PC-3 (cell line): Measurements from ENCODE around the gene MT1A. TPM values are rescaled to one million over a fixed set of nuclear protein-coding genes. Genes with fewer than 3 reads are reported as not detected.
A peak's percentile ranks its signal among the peaks of the same experiment; 100 is the strongest.

ENCODE experiments used
- ATAC-seq: fragments of 200-7000 bp; cut with Tn5 transposase; 2 replicates; pipeline ENCODE4 v1.9.1; 2020; ENCODE audit warnings: mild to moderate bottlenecking, moderate library complexity
- BruUV-seq: library from RNA; stranded (reverse); fragments of 400-500 nt; replicated peaks from 2 replicates; lab custom pipeline; 2021; lab: Mats Ljungman, UMichigan
- CTCF ChIA-PET: fragments of 300-600 bp; sonication (Branson Sonifier 250); formaldehyde crosslinking; loops from one replicate; lab custom pipeline; 2022; ENCODE audit warnings: antibody characterized with exemption; lab: Charles Lee
- POLR2A ChIA-PET: fragments of 300-600 bp; sonication (Branson Sonifier 250); formaldehyde crosslinking; loops from one replicate; lab custom pipeline; 2022; ENCODE audit warnings: antibody characterized with exemption; ENCODE audit not compliant: unreplicated experiment; lab: Charles Lee
- DNase-seq: peaks from one replicate; pipeline ENCODE4 v3.0.0-alpha.2; 2015
- H2AFZ ChIP-seq: fragments of 300-600 bp; sonication (generic); 2 replicates; pipeline ENCODE4 v1.6.0; 2016; ENCODE audit warnings: antibody characterized with exemption, low read length
- H3F3A ChIP-seq: fragments of 300-600 bp; sonication (generic); one replicate; pipeline ENCODE4 v1.6.0; 2017; ENCODE audit warnings: antibody characterized with exemption, low read length, control low read depth, mild to moderate bottlenecking; ENCODE audit not compliant: unreplicated experiment
- H3K27ac ChIP-seq: fragments of 300-600 bp; sonication (generic); 2 replicates; pipeline ENCODE4 v1.5.1; 2016; ENCODE audit warnings: mild to moderate bottlenecking, low read length
- H3K27me3 ChIP-seq: fragments of 300-600 bp; sonication (generic); 2 replicates; pipeline ENCODE4 v1.6.1; 2016; ENCODE audit warnings: low read length, mixed read lengths
- H3K36me3 ChIP-seq: fragments of 300-600 bp; sonication (generic); 2 replicates; pipeline ENCODE4 v1.6.1; 2016; ENCODE audit warnings: low read depth, mixed run types, low read length, mixed read lengths
- H3K4me1 ChIP-seq: fragments of 300-600 bp; sonication (generic); 2 replicates; pipeline ENCODE4 v1.5.1; 2016; ENCODE audit warnings: low read length; ENCODE audit not compliant: insufficient read depth
- H3K4me2 ChIP-seq: fragments of 300-600 bp; sonication (generic); 2 replicates; pipeline ENCODE4 v1.6.0; 2016; ENCODE audit warnings: low read length
- H3K4me3 ChIP-seq: fragments of 300-600 bp; sonication (generic); 2 replicates; pipeline ENCODE4 v1.5.1; 2016; ENCODE audit warnings: mild to moderate bottlenecking, low read length, mixed read lengths
- H3K79me2 ChIP-seq: fragments of 300-600 bp; sonication (generic); 2 replicates; pipeline ENCODE4 v1.6.1; 2017; ENCODE audit warnings: low read length, mixed read lengths
- H3K9ac ChIP-seq: fragments of 300-600 bp; sonication (generic); 2 replicates; pipeline ENCODE4 v1.6.0; 2016; ENCODE audit warnings: mild to moderate bottlenecking, low read length
- H3K9me2 ChIP-seq: fragments of 300-600 bp; sonication (generic); replicated peaks from 2 replicates; pipeline ENCODE4 v1.6.1; 2016; ENCODE audit warnings: mixed run types, low read length, mixed read lengths
- H3K9me3 ChIP-seq: fragments of 300-600 bp; sonication (generic); 2 replicates; pipeline ENCODE4 v1.6.1; 2016; ENCODE audit warnings: low read length, mixed read lengths
- H4K20me1 ChIP-seq: fragments of 300-600 bp; sonication (generic); 2 replicates; pipeline ENCODE4 v1.6.1; 2016; ENCODE audit warnings: low read length, mixed read lengths
- EZH2 ChIP-seq: fragments of 300-600 bp; sonication (generic); IDR thresholded peaks from one replicate; pipeline ENCODE4 v1.6.1; 2017; ENCODE audit warnings: antibody characterized with exemption, mild to moderate bottlenecking, low read length; ENCODE audit not compliant: unreplicated experiment
- EZH2phosphoT487 ChIP-seq: fragments of 300-600 bp; sonication (generic); IDR thresholded peaks from 2 replicates; pipeline ENCODE4 v1.6.1; 2018; ENCODE audit warnings: mild to moderate bottlenecking, antibody characterized with exemption, low read length, borderline replicate concordance
- intact Hi-C: fragments of 100-400 bp; cut with micrococcal nuclease; formaldehyde crosslinking; loops from 2 replicates; pipeline ENCODE4 v1.9.0; 2023
- total RNA-seq: library from RNA; depleted of rRNA; stranded (reverse); fragments of >200 nt; gene quantifications from 2 replicates; pipeline ENCODE4 v1.2.3, GENCODE V29; 2014
- TF ChIP-seq, protein P1 (sequence below): fragments of 300-600 bp; sonication (generic); conservative IDR thresholded peaks from 2 replicates; pipeline ENCODE4 v1.5.1; 2017; ENCODE audit warnings: antibody characterized with exemption, low read depth, mild to moderate bottlenecking, low read length

MT1A gene
- total RNA-seq, 1 experiment from 2014 or later, result not detected

DNA sequence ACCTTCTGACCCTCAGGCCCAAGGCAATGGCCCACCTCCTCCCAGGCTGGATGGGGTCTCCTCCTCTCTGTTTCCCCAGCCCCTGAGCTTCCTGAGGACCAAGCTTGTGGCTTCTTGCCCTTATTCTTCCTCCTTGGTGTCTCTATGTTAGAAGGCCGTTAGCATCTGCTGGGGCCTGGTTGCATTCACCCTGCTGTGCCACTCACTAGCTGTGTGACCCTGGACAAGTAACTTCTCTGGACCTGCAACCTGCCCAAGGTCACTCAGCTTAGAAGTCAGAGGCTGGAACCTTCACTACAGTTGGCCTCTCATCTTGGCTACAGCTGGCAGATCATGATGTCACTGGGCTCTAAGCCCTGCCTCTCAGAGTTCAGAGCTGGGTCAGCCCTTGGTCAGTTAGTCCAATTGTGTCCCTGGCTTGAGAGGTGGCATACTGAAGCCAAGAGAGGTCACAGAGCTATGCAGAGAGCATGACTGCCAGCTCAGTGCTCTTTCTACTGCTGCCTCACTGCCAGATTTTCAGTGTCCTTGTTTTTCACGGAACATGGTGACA lies 27.1 kb upstream of the MT1A start:
- no peak overlapping the region for H2AFZ ChIP-seq
- H3K9ac ChIP-seq, result no peak overlapping the region
- POLR2A ChIA-PET, result no interaction called here
- H3K79me2 ChIP-seq, result peaks cover 16% of the 10 kb centered on the region
- intact Hi-C loops, result no loop called here
- H3K36me3 ChIP-seq, result no peaks in the 10 kb centered on the region
- TF ChIP-seq EZH2phosphoT487 (no peak), EZH2 (no peak)
- TF ChIP-seq, protein P1, sequence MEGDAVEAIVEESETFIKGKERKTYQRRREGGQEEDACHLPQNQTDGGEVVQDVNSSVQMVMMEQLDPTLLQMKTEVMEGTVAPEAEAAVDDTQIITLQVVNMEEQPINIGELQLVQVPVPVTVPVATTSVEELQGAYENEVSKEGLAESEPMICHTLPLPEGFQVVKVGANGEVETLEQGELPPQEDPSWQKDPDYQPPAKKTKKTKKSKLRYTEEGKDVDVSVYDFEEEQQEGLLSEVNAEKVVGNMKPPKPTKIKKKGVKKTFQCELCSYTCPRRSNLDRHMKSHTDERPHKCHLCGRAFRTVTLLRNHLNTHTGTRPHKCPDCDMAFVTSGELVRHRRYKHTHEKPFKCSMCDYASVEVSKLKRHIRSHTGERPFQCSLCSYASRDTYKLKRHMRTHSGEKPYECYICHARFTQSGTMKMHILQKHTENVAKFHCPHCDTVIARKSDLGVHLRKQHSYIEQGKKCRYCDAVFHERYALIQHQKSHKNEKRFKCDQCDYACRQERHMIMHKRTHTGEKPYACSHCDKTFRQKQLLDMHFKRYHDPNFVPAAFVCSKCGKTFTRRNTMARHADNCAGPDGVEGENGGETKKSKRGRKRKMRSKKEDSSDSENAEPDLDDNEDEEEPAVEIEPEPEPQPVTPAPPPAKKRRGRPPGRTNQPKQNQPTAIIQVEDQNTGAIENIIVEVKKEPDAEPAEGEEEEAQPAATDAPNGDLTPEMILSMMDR, result no peak
- CTCF ChIA-PET, result no interaction called here
- H3K4me3 ChIP-seq, result no peak overlapping the region
- ATAC-seq, result no peak
- H3K9me2 ChIP-seq, result no peaks in the 10 kb centered on the region
- DNase-seq, result no peak
- H3K4me2 ChIP-seq, result peak overlapping the region; percentile 93; the same call in 1 of the 2 replicates
- no peaks in the 10 kb centered on the region for H4K20me1 ChIP-seq
- no peak overlapping the region for H3K27ac ChIP-seq
- H3K4me1 ChIP-seq, result peaks cover 77% of the 10 kb centered on the region
- H3F3A ChIP-seq, result peaks cover under 1% of the 10 kb centered on the region
- BruUV-seq, result no TSS peak
- no peaks in the 10 kb centered on the region for H3K27me3 ChIP-seq
- no peaks in the 10 kb centered on the region for H3K9me3 ChIP-seq

DNA sequence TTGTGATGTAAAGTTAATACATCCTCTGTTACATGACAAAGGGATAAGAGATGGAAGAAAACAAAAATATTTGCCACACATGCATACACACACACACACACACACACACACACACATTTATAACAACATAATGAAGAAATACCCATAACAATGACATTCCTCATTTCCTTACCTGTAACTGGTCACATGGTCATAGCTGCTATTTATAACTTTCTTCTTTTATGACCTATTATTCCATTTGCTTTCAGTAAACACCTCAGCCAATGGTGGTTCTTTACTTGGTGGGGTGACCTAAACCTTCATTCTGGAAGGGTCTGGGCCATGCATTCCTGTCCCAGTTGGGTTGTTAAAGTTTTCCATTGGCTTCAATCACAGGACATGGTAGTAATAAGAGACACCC lies 24.8 kb upstream of the MT1A start:
- Histone ChIP-seq H4K20me1 (no peaks in the 10 kb centered on the region), H3K79me2 (peaks cover 13% of the 10 kb centered on the region), H3K9me3 (no peaks in the 10 kb centered on the region), H3K4me3 (no peak overlapping the region), H3K9ac (no peak overlapping the region), H3K9me2 (no peaks in the 10 kb centered on the region), H3K27ac (peak overlapping the region; percentile 59), H3K4me2 (peak overlapping the region; percentile 40; the same call in 1 of the 2 replicates), H3K27me3 (no peaks in the 10 kb centered on the region), H3K4me1 (peaks cover 60% of the 10 kb centered on the region), H3K36me3 (no peaks in the 10 kb centered on the region), H3F3A (no peaks in the 10 kb centered on the region), H2AFZ (no peak overlapping the region)
- ATAC-seq (no peak), DNase-seq (no peak)
- TF ChIP-seq EZH2 (no peak), EZH2phosphoT487 (no peak)
- TF ChIP-seq, protein P1, result no peak
- intact Hi-C loops, result no loop called here
- ChIA-PET CTCF (no interaction called here), POLR2A (no interaction called here)
- BruUV-seq, result no TSS peak

DNA sequence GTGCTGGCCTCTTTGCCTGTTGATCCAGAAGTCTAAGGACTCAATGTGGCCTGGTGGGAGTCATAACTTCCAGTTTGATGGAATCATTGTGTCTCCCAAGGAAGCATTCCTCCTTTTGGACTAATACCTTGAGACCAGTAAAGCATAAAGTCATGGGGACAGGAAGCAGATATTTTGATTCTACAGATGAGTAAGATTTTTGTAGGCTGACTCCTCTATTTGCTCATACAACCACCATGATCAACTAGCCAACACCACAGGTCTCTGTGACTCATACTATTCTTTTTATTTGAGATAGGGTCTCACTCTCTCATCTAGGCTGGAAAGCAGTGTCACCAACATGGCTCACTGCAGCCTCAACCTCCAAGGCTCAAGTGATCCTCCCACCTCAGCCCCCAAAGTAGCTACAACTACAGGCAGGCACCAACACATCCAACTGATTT lies 23.9 kb upstream of the MT1A start:
- POLR2A ChIA-PET, result no interaction called here
- CTCF ChIA-PET, result no interaction called here
- Histone ChIP-seq H3K4me2 (peak overlapping the region; percentile 40), H3K9ac (peak overlapping the region; percentile 43; the same call in 1 of the 2 replicates), H3K9me2 (no peaks in the 10 kb centered on the region), H3K79me2 (peaks cover 5% of the 10 kb centered on the region; the same call in 1 of the 2 replicates), H3K4me3 (no peak overlapping the region), H3K4me1 (peaks cover 59% of the 10 kb centered on the region), H3K27ac (peak overlapping the region; percentile 59), H3K36me3 (no peaks in the 10 kb centered on the region), H3K9me3 (no peaks in the 10 kb centered on the region), H3K27me3 (no peaks in the 10 kb centered on the region), H4K20me1 (no peaks in the 10 kb centered on the region), H3F3A (no peaks in the 10 kb centered on the region), H2AFZ (no peak overlapping the region)
- intact Hi-C loops, result no loop called here
- TF ChIP-seq, protein P1, result no peak
- TF ChIP-seq EZH2 (no peak), EZH2phosphoT487 (no peak)
- peak; percentile 68 for ATAC-seq
- peak; percentile 84 for DNase-seq
- BruUV-seq, result no TSS peak
